Mesenteric fat pad (tissue), 1 donor: ENCODE data around the gene CD2. TPM values are rescaled to one million over a fixed set of nuclear protein-coding genes. Genes with fewer than 3 reads are reported as not detected.

Experiments
- DNase-seq: peaks from one replicate; pipeline ENCODE4 v3.0.0-alpha.2; 2020; ENCODE audit warnings: low spot score
- total RNA-seq: library from RNA; stranded (reverse); fragmentation: NEBNext Ultra II Directional; extraction: Animal tissue kit (Norgen Biotek cat#: 25700); gene quantifications from one replicate; pipeline ENCODE4 v1.2.1, GENCODE V29; 2021
- donor health status: DM: yes; HTN: yes; CAD: no.

The CD2 gene
- total RNA-seq, 1 donor from 2014 or later, result 2.3 TPM

DNA sequence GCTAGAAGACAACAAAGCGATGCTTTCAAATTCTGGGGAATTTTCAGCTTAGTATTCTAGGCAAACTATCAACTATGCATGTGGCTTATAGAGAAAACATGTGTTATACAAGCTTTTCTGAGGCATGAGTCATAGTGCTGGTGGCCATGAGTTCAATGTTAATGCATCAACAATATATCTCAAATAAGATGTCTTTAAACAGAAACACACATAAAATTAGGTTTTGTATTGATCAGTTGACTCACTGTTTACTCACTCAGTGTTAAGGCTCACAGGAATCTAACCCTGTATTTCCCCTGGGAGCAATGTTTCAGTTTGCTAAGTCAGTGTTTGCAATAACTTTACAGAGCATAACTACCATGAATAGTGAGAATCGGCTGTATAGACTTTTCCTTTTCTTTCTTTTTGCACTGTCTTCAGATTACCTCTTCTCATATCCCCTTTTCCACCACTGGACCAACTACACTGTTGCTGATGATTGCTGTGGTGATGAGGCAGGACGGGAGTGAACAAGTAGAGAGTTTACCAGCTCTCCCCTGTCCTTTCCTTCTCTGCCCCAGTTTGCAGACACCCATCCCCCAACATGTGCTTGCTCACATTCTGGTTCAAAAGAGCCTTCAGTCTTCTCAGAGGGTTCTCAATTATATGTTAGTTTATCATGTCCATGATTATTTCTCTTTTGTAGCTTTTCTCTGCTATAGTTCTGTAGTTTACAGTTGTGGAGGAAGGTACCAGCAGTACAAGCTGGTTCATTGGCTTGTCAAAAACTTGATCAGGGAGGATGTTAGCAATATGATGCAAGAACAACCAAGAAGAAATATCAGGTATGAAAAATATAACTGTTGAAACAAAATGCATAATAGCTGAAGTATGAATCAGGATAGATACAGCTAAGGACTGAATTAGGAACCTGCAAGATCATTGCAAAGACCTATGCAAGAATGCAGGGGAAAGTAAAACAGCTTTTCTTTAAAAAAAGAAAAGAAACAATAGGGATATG, 23.9 kb downstream of the CD2 start:
- DNase-seq, result no peak

DNA sequence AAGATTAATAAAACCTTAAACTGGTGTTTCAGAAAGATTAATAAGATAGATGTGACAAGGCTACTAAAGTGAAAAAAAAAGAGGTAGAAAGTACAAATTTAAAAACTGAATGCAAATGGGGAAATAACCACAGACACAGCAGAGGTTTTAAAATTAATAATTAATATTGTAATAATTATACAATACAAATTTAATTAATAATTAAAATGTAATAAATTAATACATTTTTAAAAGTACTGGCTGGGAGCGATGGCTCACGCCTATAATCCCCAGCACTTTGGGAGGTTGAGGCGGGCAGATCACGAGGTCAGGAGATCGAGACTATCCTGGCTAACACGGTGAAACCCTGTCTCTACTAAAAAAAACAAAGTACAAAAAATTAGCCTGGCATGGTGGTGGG, 26.8 kb downstream of the CD2 start:
- DNase-seq, result no peak

DNA sequence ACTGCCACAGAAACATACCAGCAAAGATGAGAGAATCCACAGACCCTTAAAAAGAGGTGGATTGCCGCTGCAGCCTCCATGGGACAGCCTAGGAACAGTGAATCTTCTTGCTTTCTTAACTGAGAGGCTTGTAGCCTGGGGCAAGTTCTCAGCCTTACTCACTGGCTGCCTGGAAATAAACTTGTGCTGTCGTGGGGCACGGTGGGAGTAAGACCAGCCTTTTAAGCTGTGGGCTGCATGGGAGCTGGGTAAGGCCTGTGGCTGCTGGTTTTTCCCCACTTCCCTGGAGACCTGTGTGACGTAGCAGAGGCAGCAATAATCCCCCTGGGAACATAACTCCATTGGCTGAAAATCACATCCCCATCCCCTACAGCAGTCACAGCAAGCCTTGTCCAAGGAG, 30.8 kb downstream of the CD2 start:
- no peak for DNase-seq

DNA sequence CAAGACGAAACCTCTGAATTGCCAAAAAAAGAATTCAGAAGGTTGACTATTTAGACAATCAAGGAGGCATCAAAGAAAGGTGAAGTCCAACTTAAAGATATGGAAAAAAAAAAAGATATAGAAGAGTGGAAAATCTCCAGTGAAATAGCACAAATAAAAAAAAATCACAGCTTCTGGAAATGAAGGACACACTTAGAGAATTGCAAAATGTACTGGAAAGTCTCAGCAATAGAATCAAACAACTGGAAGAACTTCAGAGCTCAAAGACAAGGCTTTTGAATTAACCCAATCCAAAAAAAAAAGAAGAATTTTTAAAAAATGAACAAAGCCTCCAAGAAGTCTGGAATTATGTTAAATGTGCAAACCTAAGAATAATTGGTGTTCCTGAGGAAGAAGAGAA, 31.8 kb downstream of the CD2 start:
- DNase-seq, result no peak

DNA sequence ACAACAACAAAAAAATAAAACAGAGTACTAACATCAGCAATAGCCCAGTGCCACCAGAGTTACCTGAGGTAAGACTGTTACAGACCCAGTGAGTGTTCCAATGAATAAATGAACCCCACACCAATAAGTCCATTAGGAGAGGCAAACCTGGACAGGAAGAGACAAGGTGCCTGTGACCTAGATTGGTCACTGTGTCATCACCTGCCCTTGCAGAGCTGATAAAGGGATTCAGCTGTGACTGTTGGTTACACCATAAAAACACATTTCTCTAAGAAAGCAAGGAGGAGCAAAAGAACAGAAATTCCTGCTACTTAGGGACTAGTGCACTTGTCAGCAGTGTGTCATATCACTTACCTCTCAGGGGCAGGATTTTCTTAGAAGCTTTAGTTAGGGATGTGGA, 37.5 kb downstream of the CD2 start:
- DNase-seq, result no peak

DNA sequence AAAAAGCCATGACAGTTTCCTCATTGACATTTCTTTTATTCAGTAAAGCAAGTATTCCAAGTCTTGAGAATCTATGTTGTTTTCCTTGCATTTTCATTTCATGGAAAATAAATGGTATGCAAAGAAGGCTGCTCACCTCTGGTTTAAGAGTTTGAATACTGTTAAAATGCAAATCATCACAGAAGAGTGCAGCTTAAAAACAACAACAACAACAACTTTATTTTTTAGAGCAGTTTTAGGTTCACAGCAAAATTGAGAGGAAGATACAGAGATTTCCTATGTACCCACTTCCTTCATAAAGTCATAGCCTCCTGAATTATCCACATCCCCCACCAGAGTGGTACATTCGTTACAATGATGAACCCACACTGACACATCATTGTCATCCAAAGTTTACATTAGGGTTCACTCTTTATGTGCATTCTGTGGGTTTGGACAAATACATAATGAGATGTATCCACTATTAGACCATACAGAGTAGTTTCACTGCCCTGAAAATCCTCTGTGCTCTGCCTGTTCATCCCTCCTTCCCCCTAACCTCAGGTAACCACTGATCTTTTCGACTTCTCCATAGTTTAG, 39.2 kb downstream of the CD2 start:
- DNase-seq, result no peak

DNA sequence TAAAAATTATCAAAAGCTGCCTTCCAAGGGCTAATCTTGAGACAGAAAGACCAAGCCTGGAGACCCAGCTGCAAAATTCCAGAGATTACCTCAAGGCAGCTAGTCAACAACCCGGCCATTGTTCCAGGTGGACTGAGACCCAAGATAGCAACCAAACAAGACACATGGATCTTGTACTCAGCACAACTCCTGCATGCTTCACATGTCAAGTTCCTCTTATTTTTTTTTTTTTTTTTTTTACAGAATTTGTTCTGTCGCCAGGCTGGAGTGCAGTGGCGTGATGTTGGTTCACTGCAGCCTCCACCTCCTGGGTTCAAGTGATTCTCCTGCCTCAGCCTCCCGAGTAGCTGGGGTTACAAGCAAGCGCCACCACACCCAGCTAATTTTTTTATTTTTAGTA, 40.1 kb downstream of the CD2 start:
- no peak for DNase-seq

DNA sequence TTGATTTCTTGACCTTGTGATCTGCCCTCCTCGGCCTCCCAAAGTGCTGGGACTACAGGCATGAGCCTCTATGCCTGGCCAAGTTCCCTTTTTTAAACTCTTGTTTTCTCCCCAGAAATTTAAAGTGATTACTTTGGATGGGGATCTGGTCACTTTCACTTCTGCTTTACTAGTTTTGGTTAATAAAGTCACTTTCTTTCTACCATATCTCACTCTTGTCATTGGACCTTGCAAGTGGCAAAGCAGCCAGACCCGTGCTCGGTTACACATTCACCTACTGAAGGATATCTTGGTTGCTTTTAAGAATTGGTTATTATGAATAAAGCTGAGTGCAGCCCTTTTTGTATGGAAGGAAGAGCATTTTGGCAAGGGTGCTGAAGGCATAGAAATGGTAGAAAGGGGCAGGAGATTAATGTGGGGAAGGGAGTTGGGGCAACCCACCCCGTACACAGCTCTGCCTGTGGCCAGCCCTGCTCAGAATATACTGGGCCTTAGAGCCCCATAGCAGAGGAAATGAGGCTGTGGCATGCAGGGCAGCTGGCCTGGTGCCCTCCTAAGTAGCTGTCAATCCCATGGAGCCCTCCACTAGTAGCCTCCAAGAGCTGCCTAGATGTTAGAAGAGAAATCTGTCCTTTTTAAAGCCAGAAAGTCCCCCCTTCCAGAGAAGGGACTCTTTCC, 40.7 kb downstream of the CD2 start:
- DNase-seq, result no peak

DNA sequence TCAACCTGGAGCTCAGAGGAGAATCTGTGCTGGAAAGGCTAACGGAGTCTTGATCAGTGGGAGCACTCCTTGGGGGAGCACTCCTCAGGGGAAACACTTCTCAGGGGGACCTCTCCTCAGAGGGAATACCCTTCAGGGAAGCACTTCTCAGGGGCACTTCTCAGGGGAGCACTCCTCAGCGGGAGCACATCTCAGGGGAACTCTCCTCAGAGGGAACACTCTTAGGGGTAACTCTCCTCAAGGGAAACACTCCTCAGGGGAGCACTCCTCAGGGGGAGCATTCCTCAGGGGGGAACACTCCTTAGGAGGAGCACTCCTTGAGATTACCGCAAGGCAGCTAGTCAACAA, 41.2 kb downstream of the CD2 start:
- DNase-seq, result no peak

DNA sequence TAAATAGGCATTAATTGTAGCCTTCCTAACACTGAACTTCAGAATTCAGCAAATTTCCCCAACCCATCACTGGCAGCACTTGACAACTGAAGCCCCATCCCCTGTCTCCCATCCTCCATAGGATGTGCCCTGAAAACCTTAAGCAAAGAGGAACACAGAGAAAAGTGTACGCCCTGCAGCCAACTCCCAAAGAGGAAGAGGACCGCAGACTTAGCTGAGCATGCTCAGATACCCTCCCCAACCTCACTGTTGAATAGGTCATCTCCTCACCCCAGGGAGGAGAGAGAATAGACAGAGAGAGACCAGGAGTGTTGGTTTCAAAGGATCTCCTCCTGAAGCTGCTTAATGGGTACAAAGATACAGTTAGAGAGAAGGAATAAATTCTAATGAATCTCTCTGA, 50.5 kb downstream of the CD2 start:
- DNase-seq, result no peak

DNA sequence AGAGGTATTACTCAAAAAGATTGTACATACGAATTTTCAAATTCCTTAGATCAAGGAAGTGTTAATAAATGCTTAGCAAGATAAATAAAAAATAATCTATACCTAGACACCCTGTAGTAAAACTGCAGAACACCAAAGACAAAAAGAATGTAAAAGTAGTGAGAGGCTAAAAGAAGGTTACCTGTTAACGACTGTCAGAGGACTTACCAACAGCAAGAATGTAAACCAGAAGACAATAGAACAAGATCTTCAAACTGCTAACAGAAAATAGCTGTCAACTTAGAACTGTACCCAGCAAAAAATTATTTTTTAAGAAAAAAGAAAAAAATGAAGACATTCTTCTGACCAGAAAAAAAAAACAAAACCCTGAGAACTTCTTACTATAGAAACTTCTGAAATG, 51.2 kb downstream of the CD2 start:
- no peak for DNase-seq

DNA sequence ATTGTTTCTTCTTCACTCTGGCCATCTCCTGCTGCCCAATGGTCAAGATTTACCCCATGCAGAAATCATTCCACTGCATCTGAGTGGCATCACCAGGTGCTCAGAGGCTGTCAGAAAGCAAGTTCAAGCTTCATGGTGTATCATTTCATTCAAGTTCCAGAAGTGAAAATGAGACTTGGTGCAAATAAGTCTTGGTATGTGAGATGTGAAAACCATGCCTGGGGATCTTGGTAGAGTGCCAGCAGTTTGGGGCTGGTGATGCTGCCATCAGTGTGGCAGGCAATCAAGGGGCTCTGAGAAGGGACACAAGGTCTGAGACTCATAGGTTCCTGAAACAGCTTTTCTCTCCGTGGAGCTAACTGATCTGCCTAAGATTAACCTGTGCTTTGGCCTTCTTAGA, 52.0 kb downstream of the CD2 start:
- DNase-seq, result no peak

DNA sequence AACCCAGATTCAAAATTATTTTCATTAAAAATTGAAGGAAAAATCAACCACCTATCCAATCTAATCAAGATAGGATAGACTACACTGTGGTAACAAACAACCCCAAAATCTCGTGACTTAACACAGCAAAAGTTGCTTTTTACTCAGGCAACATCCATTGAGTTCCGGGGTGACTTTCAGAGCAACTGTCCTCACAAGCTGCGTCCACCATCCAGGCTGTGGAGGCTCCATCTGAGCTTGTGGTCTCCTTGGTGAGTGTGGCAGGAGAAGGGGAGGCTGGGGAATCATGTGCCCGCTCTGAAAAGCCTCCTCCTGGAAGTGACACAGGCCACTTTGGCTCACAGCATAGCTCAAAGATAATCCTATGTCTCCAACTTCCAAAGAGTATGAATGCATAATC, 52.4 kb downstream of the CD2 start:
- DNase-seq, result no peak

DNA sequence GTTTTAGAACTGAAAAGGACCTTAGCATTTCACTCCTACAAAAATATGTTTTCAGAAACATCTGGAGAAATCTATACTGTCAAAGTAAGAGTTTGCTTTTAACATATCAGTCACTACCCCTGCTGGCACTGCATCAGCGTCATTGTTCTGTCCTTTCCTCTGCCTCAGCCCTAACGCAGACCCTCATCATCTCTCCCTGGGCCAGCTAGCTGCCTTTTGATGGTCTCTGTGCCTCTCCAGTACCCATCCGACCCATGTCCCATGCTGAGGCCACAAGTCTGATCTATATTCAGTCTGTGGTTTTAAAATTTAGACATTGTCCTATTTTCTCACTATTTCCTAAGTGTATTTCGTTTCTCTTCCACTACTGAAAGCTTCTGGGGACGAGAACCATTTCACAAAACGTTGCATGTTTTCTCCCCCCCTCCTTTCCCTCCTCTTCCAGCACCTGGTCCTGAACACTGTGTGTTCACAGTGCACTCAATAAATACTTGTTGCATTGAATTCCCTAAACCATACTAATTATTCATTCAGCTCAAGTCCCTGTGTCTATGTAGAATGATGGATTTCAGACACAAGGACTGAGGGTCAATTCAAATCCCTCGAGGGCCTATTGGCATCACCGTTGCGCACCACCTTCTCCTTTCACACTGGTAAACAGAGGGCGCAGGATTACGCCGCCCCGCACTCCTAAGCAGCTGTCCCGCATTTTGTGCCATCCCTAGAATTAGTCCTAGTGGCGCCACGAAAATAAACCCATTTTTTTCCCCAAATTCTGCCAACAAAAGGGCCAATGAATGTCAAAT, 53.4 kb downstream of the CD2 start:
- no peak for DNase-seq

DNA sequence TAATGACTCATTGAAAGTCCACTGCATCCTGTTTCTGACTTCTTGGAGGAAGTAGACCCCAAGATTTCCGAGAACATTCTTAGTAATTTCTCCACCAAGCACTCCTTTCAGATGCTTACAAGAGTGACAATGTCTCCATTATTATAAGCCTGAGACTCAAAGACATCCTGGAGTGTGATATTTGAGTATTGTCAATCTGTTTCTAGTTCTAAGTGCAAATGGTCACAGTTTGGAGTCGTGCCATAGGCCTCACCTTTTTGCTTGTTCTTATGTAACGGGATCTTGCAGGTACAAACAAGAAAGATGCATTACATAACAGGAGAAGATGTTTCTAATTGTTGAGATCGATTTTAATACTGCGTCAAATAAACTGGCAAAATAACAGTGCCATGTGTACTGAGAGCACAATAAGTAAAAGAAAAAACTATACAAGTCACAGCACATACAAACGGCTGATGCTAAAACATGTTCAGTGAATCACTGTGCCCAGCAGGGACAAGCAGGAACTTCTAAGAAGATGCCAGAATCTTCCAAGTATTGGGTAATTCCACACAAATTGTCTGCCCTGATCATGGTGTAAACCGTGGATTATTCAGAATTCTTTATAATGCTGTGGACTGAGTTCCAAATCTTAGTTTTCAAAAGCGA, 54.1 kb downstream of the CD2 start:
- DNase-seq, result no peak

DNA sequence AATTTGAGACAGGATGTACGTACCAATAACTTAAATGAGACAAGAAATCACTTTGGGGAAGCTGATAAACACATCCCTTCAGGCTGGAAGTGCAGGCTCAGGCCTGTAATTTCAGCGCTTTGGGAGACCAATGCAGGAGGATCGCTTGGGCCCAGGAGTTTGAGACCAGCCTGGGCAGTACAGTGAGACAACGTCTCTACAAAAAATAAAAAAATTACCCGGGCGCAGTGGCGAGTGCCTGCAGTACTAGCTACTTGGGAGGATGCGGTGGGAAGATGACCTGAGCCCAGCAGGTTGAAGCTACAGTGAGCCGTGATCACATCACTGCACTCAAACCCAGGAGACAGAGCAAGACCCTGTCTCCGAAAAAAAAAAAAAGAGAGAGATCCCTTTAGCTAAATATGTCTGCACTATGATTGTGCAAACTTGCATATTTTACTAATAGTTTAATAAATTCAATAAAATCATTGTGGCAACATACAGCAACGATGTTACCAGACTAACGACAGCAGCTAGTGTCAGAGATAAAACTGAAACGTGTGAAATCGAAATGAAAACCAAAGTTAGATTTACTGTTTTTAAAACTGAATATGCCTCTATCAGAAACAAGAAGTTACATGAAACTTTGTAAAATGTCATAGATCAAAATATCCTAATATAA, 54.7 kb downstream of the CD2 start:
- DNase-seq, result no peak

DNA sequence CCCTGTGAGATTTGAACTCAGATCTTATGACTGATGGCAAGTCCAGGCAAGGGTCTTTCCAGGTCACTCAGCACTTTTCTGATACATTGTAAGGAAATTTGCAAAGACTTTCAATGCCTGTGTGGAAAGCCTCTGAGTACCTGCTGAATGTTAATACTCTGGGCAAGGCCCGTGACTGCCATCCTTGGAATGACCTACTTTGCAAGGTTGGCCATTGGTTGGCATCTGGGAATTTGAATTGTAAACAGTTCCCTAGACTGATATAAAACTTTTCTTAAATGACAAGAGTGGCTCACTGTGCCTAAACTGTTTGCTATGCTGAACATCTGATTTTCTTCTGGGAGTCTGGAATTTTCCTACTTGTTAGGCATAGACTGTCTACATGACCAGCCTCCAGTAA, 57.1 kb downstream of the CD2 start:
- no peak for DNase-seq

DNA sequence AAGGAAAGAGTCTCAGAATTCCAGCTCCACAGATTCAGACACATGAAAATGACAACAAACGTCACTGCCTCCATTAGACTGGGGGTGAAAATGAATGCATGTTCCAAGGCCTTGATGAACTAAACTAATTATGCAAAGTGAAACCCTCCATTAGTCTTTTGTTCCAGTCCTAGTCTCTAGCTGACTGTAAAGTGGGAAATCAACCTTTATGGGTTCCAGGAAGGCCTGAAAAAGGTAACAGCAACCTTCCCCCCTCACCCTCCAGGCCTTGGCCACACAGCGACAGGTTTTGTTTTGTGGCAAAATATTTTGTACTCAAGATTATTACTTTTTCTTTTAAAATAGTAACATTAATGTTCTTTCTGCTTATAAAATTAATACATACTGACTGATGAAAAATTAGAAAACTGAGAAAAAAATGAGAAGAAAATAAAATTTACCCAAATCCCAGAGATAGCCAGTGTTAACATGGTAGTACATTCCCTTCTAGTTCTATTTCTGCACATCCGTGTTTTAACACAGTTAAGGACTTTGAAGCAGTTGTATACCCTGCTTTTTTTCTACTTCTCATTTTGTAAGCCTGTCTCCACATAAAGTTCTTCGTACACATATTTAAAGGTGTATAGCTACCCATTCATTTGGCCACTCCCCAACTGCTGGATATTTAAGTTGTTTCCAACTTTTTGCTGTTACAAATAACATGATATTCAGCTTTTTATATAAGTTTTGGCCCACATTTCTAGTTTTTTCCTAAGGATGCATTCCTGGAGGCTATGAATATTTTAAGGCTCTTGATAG, 60.9 kb downstream of the CD2 start:
- DNase-seq, result no peak

DNA sequence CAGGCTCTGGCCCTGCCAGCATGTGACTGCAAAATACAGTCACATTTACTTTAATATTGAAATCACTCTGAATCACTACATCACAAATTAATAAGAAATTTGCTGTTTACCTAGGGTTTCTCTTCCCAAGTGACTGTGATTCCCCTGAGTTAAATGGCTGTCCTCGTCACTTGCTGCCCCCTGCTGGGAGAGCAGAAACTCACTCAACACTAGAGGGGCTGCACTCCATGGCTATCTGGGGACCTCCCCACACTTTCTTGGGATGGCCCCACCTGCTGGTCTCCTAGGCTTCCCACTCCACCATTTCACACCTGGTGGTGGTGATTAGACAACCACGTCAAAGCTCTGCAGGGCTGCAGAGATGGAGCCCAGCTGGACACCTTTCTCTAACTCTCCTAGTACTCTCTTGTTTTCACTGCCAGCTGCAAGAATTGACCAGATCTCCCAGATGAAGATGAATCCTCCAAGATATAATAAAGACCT, 63.4 kb downstream of the CD2 start:
- no peak for DNase-seq
